GM19395 (cell line): Measurements from ENCODE around the gene CEP350.
"Not testable (repeated sequence)": the region's sequence is repeated elsewhere in the genome, so short reads cannot be mapped to it uniquely, and the experiment has no call there.

Experiments used
- ATAC-seq: cut with Tn5 transposase; IDR thresholded peaks from one replicate; pipeline ENCODE4 v1.9.1; 2021; ENCODE audit warnings: mild to moderate bottlenecking, moderate library complexity; ENCODE audit not compliant: unreplicated experiment

CEP350 gene

GRCh38 chr1:179938752-179939151, 15.9 kb upstream of the CEP350 start:
- no peak for ATAC-seq

GRCh38 chr1:179939941-179940340, 14.7 kb upstream of the CEP350 start:
- ATAC-seq, result no peak

- no peak for ATAC-seq
Measured at GRCh38 chr1:179941454-179941853, 13.2 kb upstream of the CEP350 start.

GRCh38 chr1:179950651-179951050, 4.0 kb upstream of the CEP350 start:
- ATAC-seq, result no peak

DNA sequence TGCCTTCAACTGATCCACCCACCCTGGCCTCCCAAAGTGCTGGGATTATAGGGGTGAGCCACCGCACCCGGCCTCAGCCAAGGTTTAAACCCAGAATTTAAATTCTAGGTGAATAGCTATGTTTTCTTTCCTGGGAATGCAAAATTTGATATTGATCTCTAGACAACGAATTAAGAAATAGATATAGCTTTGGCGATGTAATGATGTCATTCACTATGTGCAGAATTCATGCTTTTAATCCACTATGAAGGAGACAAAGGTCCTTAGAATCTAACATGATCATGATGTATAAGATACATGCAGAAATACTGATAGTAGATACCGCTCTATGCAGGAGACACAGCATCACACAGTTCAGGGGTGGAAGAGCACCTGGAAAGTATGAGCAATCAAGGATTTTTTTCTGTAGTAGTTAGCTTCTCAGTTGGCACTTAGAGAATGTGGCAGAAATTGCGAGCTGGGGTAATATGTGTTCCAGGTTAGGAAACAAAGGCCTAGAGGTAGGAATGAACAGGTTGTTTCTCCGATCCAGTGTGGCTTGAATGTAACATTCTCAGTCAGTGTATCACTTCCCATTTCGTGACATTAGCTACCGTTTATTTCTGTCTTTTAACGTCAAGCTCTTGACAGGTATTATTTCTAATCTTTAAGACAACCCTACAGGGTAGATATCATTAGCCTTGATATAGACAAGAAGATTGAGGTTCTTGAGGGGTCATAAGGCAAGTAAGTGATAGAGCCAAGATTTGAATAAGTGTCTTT, 3.0 kb upstream of the CEP350 start:
- no peak for ATAC-seq

- ATAC-seq, result no peak
Measured at GRCh38 chr1:179952186-179952585, 2.4 kb upstream of the CEP350 start.

DNA sequence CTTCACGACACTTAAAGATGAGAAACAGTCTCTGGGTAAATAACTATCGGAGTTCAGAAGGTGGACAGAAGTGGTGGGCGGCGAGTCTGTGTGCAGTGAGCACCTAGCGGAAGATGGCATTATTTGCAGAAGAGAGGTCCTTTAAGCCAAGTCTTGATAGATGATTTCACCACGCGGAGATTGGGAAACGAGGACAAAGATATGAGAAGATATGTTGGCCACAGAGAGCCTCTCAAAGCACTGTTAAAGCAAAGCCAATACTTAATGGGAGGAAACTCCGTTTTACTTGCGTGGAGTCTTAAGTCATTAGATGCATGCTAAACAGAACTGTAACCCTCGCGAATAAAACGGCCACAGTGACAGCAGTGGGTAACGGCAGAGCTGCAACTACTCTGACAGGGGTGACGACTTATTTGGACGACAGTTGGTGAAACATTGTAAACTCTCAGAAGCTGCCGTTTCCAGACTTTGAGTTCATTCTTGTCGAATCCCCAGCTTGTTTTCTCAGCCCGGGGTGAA, 577 bp upstream of the CEP350 start:
- peak; percentile 35 for ATAC-seq

GRCh38 chr1:179955287-179955680, 674 bp downstream of the CEP350 start:
- peak; percentile 12 for ATAC-seq

DNA sequence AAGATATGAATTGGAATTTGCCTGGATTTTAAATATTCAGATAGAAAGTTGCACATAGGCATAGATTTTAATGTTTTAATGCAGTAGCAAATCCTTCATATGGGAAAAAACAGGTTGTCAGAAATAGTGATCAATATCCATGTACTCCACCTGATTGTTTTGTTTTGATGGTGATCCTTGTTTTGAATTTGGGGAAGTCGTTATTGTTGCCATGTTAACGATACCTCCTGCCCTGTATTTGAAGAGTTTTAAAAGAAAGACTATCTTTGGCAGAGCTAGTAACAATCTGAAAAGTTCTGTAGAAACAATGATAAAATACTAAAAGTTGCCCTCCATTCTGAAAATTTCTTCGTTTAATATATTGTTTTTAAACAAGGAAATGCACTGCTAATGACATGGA, 1.1 kb downstream of the CEP350 start:
- no peak for ATAC-seq

GRCh38 chr1:179958359-179958758, 3.7 kb downstream of the CEP350 start:
- no peak for ATAC-seq

- ATAC-seq, result not testable (repeated sequence)
Measured at GRCh38 chr1:179962168-179962567, 7.6 kb downstream of the CEP350 start.

GRCh38 chr1:179966551-179966950, 11.9 kb downstream of the CEP350 start:
- no peak for ATAC-seq

- no peak for ATAC-seq
Measured at GRCh38 chr1:179968284-179968993, 13.8 kb downstream of the CEP350 start.

DNA sequence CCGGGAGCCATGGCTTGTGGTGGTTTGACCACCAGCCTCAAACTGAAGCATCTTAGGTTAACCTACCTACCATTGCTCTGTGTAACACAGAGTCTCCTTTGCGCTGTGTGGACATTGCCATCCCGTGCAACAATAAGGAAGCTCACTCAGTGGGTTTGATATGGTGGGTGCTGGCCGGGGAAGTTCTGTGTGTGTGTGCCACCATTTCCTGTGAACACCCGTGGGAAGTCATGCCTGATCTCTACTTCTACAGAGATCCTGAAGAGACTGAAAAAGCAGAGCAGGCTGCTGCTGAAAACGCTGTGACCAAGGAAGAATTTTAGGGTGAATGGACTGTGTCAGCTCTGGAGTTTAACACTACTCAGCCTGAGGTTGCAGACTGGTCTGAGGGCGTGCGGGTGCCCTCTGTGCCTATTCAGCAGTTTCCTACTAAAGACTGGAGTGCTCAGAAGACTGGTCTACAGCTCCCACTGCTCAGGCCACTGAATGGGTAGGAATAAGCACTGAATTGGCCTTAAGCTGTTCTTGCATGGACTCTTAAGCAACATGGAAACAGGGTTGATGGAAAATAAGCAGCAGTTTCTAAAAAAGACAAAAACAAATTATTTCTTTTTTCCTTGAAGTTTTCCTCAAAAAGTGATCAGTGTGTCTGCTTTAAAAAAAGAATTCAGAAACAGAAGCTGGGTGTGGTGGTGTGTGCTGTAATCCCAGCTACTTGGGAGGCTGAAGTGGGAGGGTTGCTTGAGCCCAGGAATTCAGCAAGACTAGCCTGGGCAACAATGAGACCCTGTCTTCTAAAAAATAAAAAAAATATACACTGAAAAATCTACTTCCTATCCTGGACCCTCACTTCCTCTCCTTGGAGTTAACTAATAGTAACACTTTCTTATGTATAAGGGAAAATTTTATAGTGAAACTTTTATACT, 14.6 kb downstream of the CEP350 start:
- ATAC-seq, result no peak

DNA sequence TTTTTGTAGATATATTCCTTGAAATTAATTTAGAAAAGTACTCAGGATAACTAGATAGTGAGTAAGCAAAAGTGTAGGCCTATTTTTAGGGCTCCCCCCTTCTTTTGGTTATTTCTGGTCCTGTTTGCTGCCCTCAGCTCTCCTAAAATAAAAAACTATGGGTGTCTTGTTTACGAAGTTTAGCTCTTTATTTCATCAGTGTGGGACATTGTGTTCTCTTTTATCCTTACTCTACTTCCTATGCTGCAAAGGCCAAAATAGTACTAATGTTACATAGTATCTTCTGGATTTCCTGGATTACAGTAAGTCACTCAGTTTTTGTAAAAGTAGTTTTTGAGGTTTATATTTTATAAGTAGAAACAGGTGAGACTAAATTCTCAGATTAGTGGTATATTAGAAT, 15.4 kb downstream of the CEP350 start:
- no peak for ATAC-seq

GRCh38 chr1:179971563-179972496, 17.2 kb downstream of the CEP350 start:
- ATAC-seq, result no peak

DNA sequence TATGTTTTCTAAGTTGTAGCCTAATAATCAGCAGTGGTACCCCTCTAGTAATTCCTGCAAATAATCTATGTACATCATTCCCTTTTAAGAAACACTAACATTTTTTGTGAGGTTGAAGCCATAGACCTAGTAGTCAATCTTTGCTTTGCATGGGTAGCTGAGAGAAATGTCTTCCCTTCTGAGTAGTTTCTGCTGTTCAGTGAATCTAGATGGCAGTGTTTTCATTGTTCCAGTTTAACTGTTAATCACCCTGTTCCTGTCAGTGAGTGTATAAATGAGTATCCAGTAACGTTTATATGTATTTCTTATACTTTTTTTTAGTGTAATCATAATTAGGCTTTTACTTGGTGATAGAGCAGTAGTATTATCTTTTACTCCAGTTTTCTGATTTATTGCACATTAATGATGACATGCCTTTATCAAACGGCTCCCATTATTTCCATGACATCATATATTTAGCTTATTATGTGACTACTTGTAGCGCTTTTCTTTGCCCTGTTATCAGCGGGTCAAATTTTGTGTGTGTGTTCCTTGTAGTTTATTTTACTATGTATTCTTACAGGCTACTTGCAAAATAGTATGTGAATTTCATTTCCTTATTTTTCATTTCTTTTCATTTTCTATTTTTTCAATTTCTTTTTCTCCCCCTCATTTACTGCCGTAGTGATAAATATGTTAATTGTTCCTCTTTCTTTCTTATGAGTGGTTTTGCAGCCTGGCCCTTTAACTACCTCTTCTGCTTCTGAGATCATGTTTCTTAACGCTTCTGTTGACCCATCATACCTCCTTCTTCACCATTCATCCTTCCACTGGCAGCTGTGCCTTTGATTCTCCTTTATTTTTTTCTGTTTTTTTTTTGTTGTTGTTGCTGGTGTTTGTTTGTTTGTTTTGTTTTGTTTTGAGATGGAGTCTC, 18.8 kb downstream of the CEP350 start:
- no peak for ATAC-seq

GRCh38 chr1:179976970-179977651, 22.5 kb downstream of the CEP350 start:
- ATAC-seq, result no peak
